ENCODE data around the gene TIA1.

GRCh38 chr2:70181363-70181956 is 67.0 kb downstream of the TIA1 start:
- TF ChIP-seq CTCF (IDR thresholded peaks at IDR 0.05) (no peak), POLR2A (IDR thresholded peaks at IDR 0.05) (no peak)
